ENCODE measurements around the gene PTPN14.

DNA sequence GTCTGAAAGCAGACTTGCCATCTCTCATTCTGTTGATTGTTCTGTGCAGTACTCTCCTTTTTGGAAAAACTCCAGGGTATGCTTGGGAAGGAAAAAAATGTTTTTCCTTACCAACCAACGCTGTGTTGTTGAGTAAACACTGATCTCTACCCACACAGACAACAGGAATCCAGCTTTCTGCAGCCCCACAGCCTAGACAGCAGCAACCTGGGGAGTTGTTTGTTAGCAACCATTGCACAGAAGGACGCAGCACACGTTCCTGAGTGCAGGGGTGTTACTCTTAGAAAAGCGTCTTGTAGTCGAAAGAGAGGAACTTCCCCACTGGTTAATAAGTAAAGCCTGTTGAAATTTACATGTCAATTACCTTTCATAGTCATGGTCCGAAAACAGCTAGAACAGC is 213.9 kb downstream of the PTPN14 start:
- TF ChIP-seq EZH2 (optimal IDR thresholded peaks at IDR 0.05; ENCODE audit: low read depth, low read length) (no peak), CTCF (IDR thresholded peaks at IDR 0.05; ENCODE audit: low read length) (no peak), EZH2phosphoT487 (IDR thresholded peaks at IDR 0.05; ENCODE audit: low read length) (no peak)
